ENCODE results near the gene EFCAB6. TPM values are rescaled to one million over a fixed set of nuclear protein-coding genes. Genes with fewer than 3 reads are reported as not detected.

The EFCAB6 gene
- total and polyA plus RNA-seq, 12 donors: 1.6 to 4.8 (median 2.9) TPM

DNA sequence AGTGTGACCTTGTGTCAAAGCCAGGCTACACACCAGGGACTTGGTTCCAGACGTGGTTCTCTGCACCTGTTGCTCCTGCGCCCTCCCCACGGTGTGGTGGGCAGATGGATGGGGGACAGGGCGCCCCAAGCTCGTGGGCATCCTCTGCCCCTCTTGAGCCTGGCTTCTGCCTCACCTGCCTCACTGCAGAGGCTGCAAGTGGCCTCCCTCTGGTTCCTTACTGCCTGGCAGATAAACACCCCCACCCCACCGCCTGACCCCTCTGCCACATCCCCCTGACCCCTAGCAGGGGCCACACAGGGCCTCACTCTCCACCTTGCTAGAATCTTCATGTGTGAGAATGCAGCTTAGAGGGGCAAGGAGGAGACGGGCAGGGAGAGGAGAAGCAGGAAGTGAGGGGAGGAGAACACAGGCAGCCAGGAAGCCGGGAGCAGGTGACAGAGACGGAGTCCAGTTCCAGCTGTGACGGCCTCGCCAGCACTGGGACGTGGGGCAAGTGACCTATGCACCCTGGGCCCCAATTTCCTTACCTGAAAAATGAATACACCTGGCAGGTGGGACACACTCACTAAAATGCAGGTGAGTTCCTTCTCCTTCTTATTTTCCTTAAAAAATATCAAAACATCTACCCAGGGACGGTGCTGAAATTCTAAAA is 178.3 kb downstream of the EFCAB6 start:
- intact Hi-C loops (cut with DNase I): no loop called here
- no peaks in the 10 kb centered on the region for H3K27me3 ChIP-seq
- no peak overlapping the region for H3K27ac ChIP-seq
- no peaks in the 10 kb centered on the region for H3K4me1 ChIP-seq (replicated peaks in 1 of 2)
- no peak for DNase-seq
- no peaks in the 10 kb centered on the region for H3K36me3 ChIP-seq (replicated peaks in 1 of 2)
- 73 to 84% (median 79%) methylated on average over 10 to 13 of the region's 13 CpGs for WGBS, 4 donors
- TF ChIP-seq POLR2A (IDR thresholded peaks at IDR 0.05) (no peak), CTCF (IDR thresholded peaks at IDR 0.05) (no peak)
- H3K4me3 ChIP-seq: no peak overlapping the region
- no peaks in the 10 kb centered on the region for H3K9me3 ChIP-seq (replicated peaks in 1 of 3)

GRCh38 chr22:43631846-43632245 is 180.3 kb downstream of the EFCAB6 start:
- no peaks in the 10 kb centered on the region for H3K27me3 ChIP-seq
- no peak for DNase-seq
- intact Hi-C loops (cut with DNase I): no loop called here
- H3K4me1 ChIP-seq (replicated peaks in 1 of 2): no peaks in the 10 kb centered on the region
- 95 to 99% (median 96%) methylated on average over 10 of the region's 10 CpGs for WGBS, 4 donors
- no peak overlapping the region for H3K27ac ChIP-seq
- H3K9me3 ChIP-seq (replicated peaks in 1 of 3): no peaks in the 10 kb centered on the region
- H3K36me3 ChIP-seq (replicated peaks in 1 of 2): no peaks in the 10 kb centered on the region
- TF ChIP-seq POLR2A (IDR thresholded peaks at IDR 0.05) (no peak), CTCF (IDR thresholded peaks at IDR 0.05) (no peak)
- no peak overlapping the region for H3K4me3 ChIP-seq

DNA sequence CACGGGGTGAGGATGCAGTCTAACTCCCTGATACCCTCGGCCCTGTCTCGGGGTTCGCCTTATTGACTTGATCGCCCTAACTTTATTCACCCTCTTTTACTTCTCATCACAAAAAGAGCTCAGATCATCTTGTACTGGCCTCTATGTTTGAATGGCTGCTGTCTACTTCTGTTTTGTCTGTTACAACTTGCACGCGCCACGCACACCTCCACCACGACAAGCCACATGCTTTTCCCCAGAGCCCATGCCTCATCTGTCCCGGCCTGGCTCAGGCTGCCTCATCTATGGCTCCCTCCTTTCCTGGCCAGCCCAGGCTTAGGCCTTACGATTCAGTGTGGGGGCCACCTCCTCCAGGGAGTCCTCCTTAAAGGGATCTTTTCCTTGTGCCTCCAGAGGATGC is 180.9 kb downstream of the EFCAB6 start:
- intact Hi-C loops (cut with DNase I): no loop called here
- no peaks in the 10 kb centered on the region for H3K27me3 ChIP-seq
- no peaks in the 10 kb centered on the region for H3K9me3 ChIP-seq (replicated peaks in 1 of 3)
- H3K27ac ChIP-seq: no peak overlapping the region
- no peaks in the 10 kb centered on the region for H3K4me1 ChIP-seq (replicated peaks in 1 of 2)
- no peak for DNase-seq
- 95 to 97% (median 96%) methylated on average over 11 of the region's 11 CpGs for WGBS, 4 donors
- TF ChIP-seq POLR2A (IDR thresholded peaks at IDR 0.05) (no peak), CTCF (IDR thresholded peaks at IDR 0.05) (no peak)
- H3K4me3 ChIP-seq: no peak overlapping the region
- H3K36me3 ChIP-seq (replicated peaks in 1 of 2): no peaks in the 10 kb centered on the region

- H3K36me3 ChIP-seq (replicated peaks in 1 of 2): no peaks in the 10 kb centered on the region
- WGBS, 4 donors: 88 to 94% (median 92%) methylated on average over 9 to 12 of the region's 12 CpGs
- no peak overlapping the region for H3K27ac ChIP-seq
- H3K9me3 ChIP-seq (replicated peaks in 1 of 3): no peaks in the 10 kb centered on the region
- no peak for TF ChIP-seq POLR2A (IDR thresholded peaks at IDR 0.05)
- no peak for TF ChIP-seq CTCF (IDR thresholded peaks at IDR 0.05)
- no peaks in the 10 kb centered on the region for H3K27me3 ChIP-seq
- intact Hi-C loops (cut with DNase I): no loop called here
- no peak overlapping the region for H3K4me3 ChIP-seq
- no peak for DNase-seq
- H3K4me1 ChIP-seq (replicated peaks in 1 of 2): no peaks in the 10 kb centered on the region
These were observed 181.7 kb downstream of the EFCAB6 start for GRCh38 chr22:43630451-43630850.

All from adrenal gland (tissue), 12 donors.